Amygdala (tissue), 56 donors: ENCODE measurements around the gene NOBOX.
"Not testable (repeated sequence)": the region's sequence is repeated elsewhere in the genome, so short reads cannot be mapped to it uniquely, and the experiment has no call there.

Experiments used
- DNase-seq, 56 donors: peaks; one replicate each; lab custom pipeline; 2025; lab: John Stamatoyannopoulos, UW

NOBOX gene

DNA sequence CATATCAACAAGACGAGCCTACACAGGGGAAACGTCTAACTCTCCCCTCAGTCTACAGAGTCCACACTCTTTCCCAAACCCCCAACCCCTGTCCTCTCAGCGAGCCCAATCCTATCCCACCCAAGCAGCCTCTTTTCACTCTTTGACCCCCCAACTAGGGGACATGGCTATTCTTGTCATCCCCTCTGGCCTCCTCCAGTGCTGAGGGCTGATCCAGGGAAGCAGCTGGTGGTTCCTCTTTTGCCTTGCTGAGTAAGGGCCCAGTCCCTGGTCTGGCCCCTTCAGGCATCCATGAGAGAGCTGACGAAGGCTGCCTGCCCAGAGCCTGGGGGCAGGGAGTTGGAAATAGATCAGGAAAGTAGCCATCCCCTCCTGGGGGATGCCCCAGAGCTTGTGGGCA, 6.4 kb downstream of the NOBOX start:
- no peak for DNase-seq

DNA sequence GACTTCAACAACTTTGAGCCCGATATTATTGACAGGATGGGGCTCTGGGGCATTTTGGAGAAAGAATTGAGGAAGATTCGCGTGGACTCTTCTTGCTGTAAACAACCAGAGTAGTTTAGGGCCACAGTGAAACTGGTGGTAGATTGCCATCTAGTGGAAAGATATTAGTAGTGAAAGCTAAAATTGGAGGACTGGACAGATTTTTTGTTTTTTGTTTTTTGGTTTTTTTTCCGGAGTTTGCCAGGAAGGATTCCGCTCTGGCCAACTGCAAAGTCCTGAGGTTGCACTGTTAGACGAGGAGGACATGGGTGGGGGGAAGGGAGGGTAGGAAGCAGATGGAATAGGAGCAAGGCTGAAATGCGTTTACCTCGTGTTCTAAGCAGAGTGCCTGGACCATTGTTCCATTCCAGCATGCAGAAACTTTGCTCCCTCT, 11.7 kb downstream of the NOBOX start:
- peak in 5 of 56 donors; percentile 3 to 44 (median 29) for DNase-seq

DNA sequence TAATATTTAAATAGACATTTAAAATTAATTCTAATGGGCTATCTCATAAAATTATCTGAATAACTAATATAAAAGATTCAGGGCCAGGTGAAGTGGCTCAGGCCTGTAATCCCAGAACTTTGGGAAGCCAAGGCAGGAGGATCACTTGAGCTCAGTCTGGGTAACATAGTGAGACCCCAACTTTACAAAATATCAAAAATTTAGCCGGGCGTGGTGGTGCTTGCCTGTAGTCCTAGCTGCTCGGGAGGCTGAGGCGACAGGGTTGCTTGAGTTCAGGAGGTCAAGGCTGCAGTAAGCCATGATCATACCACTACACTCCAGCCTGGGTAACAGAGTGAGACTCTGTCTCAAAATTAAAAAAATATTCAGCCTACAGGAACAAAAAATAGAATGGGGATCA, 12.5 kb downstream of the NOBOX start:
- no peak for DNase-seq

DNA sequence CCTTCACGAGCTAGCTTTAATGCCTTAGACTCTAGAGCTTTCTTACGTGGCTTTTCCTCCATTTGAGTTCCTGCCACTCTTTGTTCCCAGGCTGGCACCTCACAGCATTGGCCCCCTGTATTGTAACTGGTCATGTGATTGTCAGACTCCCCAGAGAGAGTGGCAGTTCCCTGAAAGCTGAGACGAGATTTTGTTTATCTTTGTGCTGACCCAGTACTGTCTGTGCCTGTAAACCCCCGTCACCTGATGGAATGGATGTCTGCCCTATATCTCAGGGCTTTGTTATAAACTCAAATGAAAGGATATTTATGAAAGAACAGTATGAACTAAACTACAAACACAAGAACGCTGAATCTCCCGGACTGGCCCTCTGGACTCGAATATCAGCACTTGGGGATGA, 13.0 kb downstream of the NOBOX start:
- no peak for DNase-seq

DNA sequence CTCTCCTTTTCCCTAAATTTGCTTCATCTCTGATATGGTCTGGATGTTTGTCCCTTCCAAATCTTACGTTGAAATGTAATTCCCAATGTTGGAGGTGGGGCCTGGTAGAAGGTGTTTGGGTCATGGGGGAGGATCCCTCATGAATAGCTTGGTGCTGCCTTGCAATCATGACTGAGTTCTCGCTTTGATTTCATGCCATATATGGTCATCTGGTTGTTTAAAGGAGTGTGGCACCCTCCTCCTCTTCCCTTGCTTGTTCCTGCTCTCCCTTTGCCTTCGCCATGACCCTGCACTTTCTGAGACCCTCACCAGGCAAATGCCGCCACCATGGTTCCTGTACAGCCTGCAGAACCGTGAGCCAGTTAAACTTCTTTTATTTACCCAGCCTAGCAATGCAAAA, 14.5 kb downstream of the NOBOX start:
- DNase-seq: no peak

DNA sequence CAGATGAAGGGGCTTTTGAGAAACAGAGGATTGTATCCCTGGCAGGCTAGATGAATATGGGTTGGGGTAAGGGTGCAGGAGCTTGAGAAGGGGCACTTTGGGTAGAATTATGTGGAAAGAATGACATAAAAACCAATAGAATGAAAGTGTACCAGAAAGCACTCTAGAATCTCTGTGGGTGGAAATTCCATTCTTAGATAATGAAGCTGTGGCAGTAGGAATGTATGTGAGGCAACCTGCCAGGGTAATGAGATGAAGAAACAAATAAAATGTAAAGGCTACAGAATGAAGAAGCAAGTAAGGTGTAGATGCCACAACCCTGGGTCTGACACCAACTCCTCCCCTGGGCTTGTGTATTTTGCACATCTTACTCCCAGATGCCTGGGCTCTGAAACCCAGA, 16.8 kb downstream of the NOBOX start:
- no peak for DNase-seq

DNA sequence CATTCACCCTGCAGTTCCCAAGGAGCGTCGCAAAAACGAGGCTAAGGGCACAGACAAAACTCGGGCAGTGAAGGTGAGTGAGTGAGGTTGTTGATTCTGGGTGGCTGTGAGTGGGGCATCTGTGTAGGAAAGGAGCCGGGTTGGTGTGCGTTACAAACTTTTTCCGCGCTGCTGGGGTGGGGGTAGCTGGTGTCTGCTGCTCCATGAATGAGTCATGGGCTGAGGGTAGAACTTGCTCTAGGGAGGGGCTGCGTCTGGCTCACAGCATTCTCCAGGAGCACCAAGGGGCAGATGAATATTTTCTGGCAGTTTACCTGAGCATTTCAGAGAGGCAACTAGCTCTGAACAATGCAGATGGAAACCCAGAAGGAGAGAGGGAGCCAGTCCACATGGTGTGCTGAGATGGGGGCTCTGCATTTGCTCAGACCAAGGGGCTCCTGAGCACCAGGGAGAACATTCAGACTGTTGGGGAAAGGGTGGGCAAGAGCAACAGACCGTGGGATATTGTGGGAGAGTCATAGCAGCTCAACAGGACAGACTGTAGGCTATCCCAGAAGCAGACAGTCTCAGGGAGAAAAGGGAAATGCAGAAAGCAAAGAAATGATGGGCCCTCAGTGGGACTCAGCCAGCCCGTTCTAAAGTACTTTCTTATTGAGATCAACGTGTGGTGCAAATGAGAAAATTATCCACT, 18.8 kb downstream of the NOBOX start:
- no peak for DNase-seq

DNA sequence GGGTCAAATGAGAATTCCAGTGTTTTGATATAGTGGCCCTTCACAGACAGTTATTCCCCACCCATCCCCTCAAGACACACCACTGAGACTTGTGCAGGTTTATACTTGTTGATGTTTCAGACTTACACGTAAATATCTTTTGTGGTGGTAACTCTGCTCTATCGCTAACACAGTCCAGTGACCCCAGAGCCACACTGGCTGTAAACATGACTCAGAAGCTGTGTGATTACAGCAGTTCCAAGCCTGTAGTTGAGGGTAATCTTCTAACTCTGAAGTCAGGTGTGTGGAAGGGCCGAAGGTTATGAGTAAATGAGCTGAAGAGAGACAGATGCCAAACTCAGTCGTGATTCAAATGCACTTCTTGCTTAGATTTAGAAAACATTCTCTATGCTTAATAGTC, 19.4 kb downstream of the NOBOX start:
- DNase-seq: no peak

DNA sequence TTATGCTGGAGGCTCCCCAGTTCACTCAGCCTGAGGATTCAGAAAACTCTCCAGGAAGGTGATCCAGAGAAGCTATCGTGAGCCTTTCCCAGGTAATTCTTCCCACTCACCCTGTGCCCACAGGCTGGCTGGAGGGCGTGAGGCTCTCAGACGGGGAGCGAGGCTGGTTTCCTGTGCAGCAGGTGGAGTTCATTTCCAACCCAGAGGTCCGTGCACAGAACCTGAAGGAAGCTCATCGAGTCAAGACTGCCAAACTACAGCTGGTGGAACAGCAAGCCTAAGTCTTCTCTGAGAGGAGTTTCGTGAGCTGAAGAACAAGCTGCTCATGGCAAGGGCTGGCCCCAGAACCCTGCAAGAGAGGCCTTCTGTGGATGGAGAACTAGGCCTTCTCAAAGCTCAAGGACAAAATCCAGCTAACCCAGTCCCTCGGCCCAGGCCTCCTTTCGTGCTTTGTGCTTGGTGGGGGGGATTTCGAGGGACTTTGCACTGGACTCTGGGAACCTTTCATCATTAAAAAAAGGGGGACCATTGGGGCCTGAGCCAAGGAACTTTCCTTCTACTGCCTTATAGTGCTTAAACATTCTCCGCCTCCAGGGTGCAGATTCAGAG, 23.6 kb downstream of the NOBOX start:
- DNase-seq: no peak

DNA sequence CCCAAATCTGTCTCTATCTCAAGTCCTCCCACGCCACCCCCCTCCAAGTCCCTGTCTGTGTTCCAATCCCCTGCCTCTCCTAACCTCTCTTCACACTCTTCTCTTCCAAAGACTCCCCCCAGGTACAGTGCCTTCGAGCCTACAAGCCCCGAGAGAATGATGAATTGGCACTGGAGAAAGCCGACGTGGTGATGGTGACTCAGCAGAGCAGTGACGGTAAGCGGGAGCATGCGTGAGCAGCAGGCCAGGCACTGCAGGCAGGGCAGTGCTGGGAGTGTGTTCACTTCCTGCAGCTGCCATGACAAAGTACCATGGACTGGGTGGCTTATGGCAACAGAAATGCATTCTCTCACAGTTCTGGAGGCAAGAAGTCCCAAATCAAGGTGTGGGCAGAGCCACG, 24.8 kb downstream of the NOBOX start:
- peak in 2 of 56 donors; percentile 7 to 34 for DNase-seq

DNA sequence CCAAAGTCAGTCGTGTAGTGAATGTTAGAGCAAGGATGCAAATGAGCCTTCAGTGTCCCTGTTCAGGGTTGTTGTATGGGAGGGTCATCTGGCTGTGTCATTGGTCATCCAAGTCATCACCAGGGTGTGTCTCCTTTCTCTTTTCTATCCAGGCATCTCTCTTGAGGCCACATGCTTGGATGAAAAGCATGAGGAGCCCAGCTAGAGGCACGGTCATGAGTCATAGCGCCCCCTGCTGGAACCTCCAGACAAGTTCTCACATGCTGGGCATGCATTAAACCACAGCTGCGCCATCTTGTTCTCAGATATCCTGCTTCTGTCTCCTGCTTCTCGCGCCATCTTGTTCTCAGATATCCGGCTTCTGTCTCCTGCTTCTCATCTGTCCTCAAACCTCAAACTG, 34.3 kb downstream of the NOBOX start:
- not testable (repeated sequence) for DNase-seq

DNA sequence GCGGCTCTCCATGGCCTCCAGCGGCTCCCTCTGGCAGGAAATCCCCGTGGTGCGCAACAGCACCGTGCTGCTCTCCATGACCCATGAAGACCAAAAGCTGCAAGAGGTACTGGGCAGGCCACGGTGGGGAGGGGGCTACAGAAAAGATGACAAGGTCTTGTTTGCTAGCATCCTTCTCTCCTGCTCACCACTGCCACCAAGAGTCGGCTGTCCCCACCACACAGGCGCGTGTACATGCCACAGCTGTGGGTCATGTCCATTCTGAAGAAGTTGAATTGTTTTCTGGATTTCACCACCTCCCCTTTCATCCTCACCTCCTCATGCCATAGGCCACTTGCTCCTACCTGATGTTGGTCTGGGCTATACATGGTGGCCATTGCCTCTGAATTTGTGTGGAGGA, 36.2 kb downstream of the NOBOX start:
- not testable (repeated sequence) for DNase-seq

DNA sequence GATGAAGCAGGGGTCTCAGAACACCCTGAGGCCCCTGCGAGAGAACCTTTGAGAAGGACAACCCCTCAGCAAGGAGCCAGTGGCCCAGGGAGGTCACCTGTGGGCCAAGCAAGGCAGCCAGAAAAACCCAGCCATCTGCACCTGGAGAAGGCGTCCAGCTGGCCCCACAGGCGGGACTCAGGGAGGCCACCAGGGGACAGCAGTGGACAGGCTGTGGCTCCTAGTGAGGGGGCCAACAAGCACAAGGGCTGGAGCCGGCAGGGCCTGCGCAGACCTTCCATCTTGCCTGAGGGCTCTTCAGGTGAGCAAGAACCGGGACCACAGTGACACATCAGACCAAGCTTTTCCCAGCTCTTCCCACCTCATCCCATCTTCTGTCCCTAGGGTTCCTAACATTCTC, 38.0 kb downstream of the NOBOX start:
- not testable (repeated sequence) for DNase-seq

DNA sequence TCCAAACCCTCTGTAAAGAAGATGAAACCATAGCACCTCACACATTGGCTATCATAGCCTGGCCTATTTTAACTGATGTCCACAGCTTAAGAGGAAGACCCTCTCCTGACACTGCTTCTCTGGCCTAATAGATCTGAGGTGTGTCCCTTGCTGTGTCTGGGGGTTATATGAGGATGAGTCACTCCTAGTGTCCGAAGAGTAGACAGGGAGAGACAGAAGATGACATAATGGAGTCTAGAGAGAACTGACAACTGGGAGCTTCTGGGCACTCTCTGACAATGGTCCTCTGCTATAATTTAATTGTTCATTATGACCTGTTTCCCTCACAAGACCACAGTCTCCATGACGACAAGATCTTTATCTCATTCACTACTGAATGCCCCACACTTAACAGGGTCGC, 41.4 kb downstream of the NOBOX start:
- DNase-seq: not testable (repeated sequence)

DNA sequence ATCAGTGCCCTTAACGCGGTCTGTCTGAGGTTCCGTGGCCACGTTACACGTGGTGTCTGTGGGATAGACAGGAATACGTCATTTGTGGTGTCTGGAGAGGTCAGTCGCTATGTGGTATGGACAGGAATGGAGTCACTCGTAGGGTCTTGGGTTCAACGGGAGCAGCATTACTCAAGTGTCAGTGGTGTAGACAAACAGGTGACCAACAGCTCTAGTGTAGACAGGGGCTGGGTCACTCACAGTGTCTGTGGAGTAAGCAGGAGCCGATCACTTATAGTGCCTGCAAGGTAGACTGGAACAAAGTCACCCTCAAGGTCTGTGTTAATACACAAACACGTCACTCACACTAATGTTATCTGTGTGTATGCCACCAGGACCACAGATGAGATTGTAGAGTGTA, 46.6 kb downstream of the NOBOX start:
- DNase-seq: not testable (repeated sequence)

DNA sequence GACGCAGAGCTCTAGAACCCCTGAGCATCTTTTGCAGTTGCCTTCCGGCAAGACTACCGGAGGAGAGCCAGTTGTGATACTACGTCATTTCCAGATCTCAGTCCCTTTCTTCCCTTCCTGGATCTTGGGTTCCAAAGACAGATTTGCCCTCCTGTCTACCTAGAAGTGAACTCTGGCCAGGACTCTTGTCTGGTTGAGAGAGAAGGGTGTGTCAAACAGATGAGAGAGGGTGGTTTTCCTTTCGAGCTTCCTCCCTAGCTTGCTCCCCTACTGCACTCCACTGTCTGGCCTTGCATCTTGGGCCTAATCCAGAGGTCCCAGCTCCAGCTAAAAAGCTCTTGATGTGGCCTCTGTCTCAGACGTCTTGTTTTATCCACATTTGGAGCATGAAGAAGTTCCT, 47.3 kb downstream of the NOBOX start:
- DNase-seq: not testable (repeated sequence)

DNA sequence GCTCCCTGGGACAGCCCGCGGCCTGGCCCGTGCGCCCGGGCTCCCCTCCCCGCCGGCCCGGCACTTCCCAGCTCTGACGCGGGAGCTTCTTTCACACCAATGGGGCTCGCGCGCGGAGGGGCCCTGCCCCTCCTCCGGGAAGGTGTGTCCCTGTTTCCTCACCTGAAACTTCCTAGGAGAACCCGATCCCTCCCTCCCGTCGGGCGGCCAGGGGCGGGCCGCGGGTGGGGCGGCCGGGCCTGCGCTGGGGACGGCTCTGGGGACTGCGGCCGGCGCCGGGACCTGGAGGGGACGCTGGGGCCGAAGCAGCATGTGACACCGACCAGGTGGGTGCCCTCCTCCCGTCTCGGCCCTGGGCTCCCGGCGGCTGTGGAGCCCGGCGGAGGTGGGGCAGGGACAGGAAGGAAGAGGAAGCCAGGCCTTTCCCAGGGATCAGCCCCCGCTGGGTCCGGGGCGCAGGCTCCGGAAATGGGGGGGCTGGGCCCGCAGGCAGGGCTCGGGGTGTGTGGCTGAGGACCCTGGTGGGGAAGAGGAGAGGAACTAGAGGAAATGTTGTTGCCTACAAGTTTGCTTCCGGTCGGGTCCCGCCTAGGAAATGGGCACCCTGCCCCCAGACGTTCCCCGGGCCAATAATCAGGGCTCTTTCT, 48.2 kb downstream of the NOBOX start, which contains the start of gene ARHGEF5:
TSS of gene ARHGEF5 (plus strand) at position 227 of the 647 bp plus-strand sequence. CDS start 7,268 bp downstream, outside the sequence.
- not testable (repeated sequence) for DNase-seq

DNA sequence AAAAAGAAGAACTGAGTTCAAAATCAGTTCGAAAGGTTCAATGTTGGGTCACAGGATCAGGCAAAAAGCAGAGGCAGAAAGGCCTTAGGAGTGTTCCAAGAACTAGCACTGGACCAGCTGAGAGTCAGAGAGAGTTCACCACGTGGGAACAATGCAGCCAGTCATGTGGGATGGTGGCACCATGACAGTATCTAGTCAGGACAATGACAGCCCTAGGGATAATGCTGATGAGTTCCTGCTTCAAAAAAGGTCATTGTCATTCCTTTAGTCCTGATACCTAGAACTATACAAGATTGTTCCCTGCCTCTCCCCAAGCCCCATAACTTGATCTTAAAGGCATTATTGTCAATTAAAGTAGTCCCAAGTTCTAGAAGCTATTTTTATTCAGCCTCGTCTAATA, 51.8 kb downstream of the NOBOX start:
- not testable (repeated sequence) for DNase-seq

DNA sequence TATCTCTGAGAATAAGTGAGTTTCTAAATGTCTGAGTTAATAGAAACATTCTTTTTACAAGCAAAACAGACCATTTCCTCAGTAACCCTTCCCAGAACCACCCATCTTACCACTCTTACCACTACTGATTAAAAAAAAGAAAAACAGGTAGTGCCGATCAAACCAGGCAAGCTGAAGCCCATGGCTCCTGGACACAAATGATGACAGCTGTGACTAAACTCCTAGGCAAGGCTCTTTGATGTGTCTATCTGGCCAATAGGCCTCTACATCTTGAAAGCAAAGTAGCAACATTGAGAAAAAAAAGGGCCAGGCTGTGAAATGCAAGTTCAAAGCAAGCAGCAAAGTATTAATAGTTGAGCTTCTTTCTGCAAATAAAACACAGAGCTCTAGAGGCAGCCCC, 54.9 kb downstream of the NOBOX start:
- DNase-seq: not testable (repeated sequence)
